NT2/D1 (cell line): Measurements from ENCODE around the gene LRRIQ3.

Source experiments
- DNase-seq: peaks from one replicate; pipeline ENCODE4 v3.0.0-alpha.2; 2011; ENCODE audit warnings: low read depth, low spot score
- H3K27me3 ChIP-seq: 2 replicates; pipeline ENCODE4 v1.6.0; 2011; ENCODE audit warnings: mild to moderate bottlenecking; ENCODE audit not compliant: insufficient read length, insufficient read depth
- H3K36me3 ChIP-seq: 2 replicates; pipeline ENCODE4 v1.6.1; 2011; ENCODE audit warnings: mild to moderate bottlenecking, low read length, mixed read lengths; ENCODE audit not compliant: insufficient read depth, insufficient read length
- H3K4me1 ChIP-seq: 2 replicates; pipeline ENCODE4 v1.5.1; 2011; ENCODE audit not compliant: insufficient read depth, insufficient read length
- H3K4me3 ChIP-seq: 2 replicates; pipeline ENCODE4 v1.5.1; 2011; ENCODE audit warnings: low read depth; ENCODE audit not compliant: insufficient read length
- H3K9ac ChIP-seq: 2 replicates; pipeline ENCODE4 v1.6.0; 2011; ENCODE audit warnings: low read depth; ENCODE audit not compliant: insufficient read length
- H3K9me3 ChIP-seq: 2 replicates; pipeline ENCODE4 v1.5.1; 2011; ENCODE audit warnings: mild to moderate bottlenecking, low read length; ENCODE audit not compliant: insufficient read depth
- SUZ12 ChIP-seq: IDR thresholded peaks from 2 replicates; pipeline ENCODE4 v1.6.1; 2011; ENCODE audit not compliant: insufficient read length, insufficient read depth; ENCODE audit errors: extremely low read depth
- YY1 ChIP-seq: IDR thresholded peaks from 2 replicates; pipeline ENCODE4 v1.6.1; 2011; ENCODE audit not compliant: insufficient read length, insufficient read depth
- ZNF274 ChIP-seq: IDR thresholded peaks from 2 replicates; pipeline ENCODE4 v1.6.1; 2011; ENCODE audit warnings: mild to moderate bottlenecking, low read depth, low read length

LRRIQ3 gene

DNA sequence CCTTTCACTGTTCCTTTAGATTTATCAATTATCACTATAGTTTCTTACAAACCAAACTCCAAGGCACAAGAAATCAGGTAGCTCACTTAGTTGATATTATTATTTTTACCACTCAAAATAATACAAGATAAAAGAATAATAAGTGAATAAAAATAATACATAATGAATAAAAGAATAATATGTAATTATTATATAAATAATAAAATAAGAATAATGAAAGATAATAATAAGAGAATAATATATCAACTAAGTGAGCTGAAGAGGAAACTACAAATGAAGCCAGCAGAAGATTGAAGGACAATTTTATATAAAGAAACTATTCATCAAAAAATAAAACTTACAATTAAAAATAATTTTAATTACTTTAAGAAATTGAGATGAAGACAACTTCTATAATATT, 90.6 kb downstream of the LRRIQ3 start:
- TF ChIP-seq YY1: no peak
- no peak for TF ChIP-seq ZNF274
- TF ChIP-seq SUZ12: no peak
- H3K4me3 ChIP-seq: no peak overlapping the region
- no peak overlapping the region for H3K9ac ChIP-seq
- no peaks in the 10 kb centered on the region for H3K36me3 ChIP-seq
- no peak for DNase-seq
- no peaks in the 10 kb centered on the region for H3K9me3 ChIP-seq
- H3K27me3 ChIP-seq: no peaks in the 10 kb centered on the region
- no peaks in the 10 kb centered on the region for H3K4me1 ChIP-seq

DNA sequence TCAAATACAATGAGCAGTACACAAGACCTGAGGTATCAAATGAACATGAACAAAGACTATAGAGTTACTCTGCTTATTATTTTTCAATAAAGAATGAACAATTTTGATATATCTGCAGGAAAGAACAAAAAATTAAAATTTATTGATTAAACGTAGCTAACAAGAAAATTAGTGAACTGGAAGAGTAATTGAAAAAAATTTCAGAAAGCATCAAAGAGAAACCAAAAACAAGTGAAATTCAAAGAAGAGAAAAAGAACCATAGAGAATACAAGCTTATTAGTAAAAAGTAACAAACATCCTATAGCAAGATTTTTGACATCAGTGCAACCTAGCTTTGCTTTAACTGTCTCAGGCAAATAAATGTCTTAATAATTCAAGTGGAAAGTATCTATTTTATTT, 106.6 kb downstream of the LRRIQ3 start:
- 0 out of 2 replicates have a peak, but pooled peaks cover 9% of the 10 kb centered on the region for H3K9me3 ChIP-seq
- H3K4me1 ChIP-seq: no peaks in the 10 kb centered on the region
- no peaks in the 10 kb centered on the region for H3K27me3 ChIP-seq
- H3K9ac ChIP-seq: no peak overlapping the region
- no peak overlapping the region for H3K4me3 ChIP-seq
- TF ChIP-seq SUZ12 (no peak), ZNF274 (no peak), YY1 (no peak)
- DNase-seq: no peak
- H3K36me3 ChIP-seq: no peaks in the 10 kb centered on the region

DNA sequence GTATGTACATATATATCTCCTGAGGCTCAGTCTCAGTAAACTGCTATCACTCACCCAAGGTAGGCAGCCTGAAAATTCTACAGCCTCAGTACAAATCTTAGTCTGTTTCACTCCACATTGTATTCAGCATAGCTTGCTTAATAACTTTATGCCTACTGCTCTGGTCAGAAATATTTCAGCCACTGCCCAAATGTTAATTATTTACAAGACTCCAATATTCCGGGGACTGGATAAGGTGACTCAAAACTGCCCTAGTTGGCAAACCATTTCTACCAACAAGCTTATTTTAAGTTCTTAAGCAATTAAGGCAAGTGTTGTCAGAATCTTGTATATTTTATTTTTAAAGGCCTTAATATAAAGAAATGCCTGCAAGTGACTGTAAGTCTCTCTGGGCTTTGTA, 114.8 kb downstream of the LRRIQ3 start:
- no peaks in the 10 kb centered on the region for H3K9me3 ChIP-seq
- no peaks in the 10 kb centered on the region for H3K4me1 ChIP-seq
- no peak overlapping the region for H3K9ac ChIP-seq
- no peak for DNase-seq
- H3K4me3 ChIP-seq: no peak overlapping the region
- no peaks in the 10 kb centered on the region for H3K36me3 ChIP-seq
- H3K27me3 ChIP-seq: no peaks in the 10 kb centered on the region
- no peak for TF ChIP-seq SUZ12
- TF ChIP-seq ZNF274: no peak
- TF ChIP-seq YY1: no peak

GRCh38 chr1:74065081-74065480, 132.9 kb downstream of the LRRIQ3 start:
- Histone ChIP-seq H3K36me3 (no peaks in the 10 kb centered on the region), H3K4me3 (no peak overlapping the region), H3K27me3 (no peaks in the 10 kb centered on the region), H3K9ac (no peak overlapping the region), H3K9me3 (no peaks in the 10 kb centered on the region), H3K4me1 (no peaks in the 10 kb centered on the region)
- TF ChIP-seq YY1 (no peak), ZNF274 (no peak), SUZ12 (no peak)
- DNase-seq: no peak

DNA sequence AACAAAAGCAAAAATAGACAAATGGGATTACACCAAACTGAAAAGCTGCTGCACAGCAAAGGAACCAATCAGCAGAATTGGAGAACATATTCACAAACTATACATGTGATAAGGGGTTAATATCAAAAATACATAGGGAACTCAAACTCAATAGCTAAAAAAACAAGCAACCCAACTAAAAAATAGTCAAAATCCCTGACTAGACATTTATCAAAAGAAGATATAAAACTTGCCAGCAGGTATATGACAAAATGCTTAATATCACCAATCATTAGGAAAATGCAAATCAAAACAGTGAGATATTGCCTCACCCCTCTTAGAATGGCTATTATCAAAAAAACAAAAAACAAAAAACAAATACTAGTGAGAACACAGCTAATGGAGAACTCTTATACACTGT, 140.3 kb downstream of the LRRIQ3 start:
- no peak overlapping the region for H3K9ac ChIP-seq
- DNase-seq: no peak
- no peak overlapping the region for H3K4me3 ChIP-seq
- no peaks in the 10 kb centered on the region for H3K9me3 ChIP-seq
- no peaks in the 10 kb centered on the region for H3K36me3 ChIP-seq
- TF ChIP-seq SUZ12: no peak
- no peak for TF ChIP-seq YY1
- TF ChIP-seq ZNF274: no peak
- H3K27me3 ChIP-seq: no peaks in the 10 kb centered on the region
- no peaks in the 10 kb centered on the region for H3K4me1 ChIP-seq

GRCh38 chr1:74053407-74053806, 144.6 kb downstream of the LRRIQ3 start:
- TF ChIP-seq SUZ12: no peak
- no peak for TF ChIP-seq YY1
- no peak for DNase-seq
- no peak overlapping the region for H3K9ac ChIP-seq
- no peaks in the 10 kb centered on the region for H3K36me3 ChIP-seq
- H3K9me3 ChIP-seq: no peaks in the 10 kb centered on the region
- no peak overlapping the region for H3K4me3 ChIP-seq
- H3K27me3 ChIP-seq: no peaks in the 10 kb centered on the region
- H3K4me1 ChIP-seq: no peaks in the 10 kb centered on the region

- no peaks in the 10 kb centered on the region for H3K4me1 ChIP-seq
- no peaks in the 10 kb centered on the region for H3K27me3 ChIP-seq
- H3K36me3 ChIP-seq: no peaks in the 10 kb centered on the region
- no peak for TF ChIP-seq SUZ12
- TF ChIP-seq ZNF274: no peak
- TF ChIP-seq YY1: no peak
- H3K9me3 ChIP-seq: no peaks in the 10 kb centered on the region
- H3K9ac ChIP-seq: no peak overlapping the region
- no peak overlapping the region for H3K4me3 ChIP-seq
- no peak for DNase-seq
Observed at GRCh38 chr1:74050386-74050785, 147.6 kb downstream of the LRRIQ3 start.

DNA sequence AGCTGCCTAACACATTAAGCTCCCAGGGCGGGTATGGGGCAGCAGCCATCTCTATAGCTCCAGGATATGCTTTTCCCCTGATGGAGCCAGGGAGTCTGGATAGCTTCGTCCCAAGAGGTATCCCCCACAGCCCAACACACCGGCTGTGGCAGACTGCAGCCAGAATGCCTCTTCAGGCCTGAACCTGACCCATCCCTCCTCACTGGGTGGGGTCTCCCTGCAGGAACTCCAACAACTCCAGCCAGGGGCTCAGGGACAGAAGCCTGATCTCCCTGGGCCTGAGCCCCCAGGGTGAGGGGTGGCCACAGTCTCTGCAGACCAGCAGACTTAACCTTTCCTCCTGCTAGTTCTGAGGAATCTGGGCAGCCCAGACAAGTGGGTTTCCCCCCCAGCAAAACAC, 159.9 kb downstream of the LRRIQ3 start:
- H3K4me1 ChIP-seq: no peaks in the 10 kb centered on the region
- DNase-seq: no peak
- no peak for TF ChIP-seq ZNF274
- no peak for TF ChIP-seq SUZ12
- TF ChIP-seq YY1: no peak

More for the DNA sequence above, 159.9 kb downstream of the LRRIQ3 start:
- no peaks in the 10 kb centered on the region for H3K27me3 ChIP-seq
- no peak overlapping the region for H3K9ac ChIP-seq
- H3K4me3 ChIP-seq: no peak overlapping the region
- no peaks in the 10 kb centered on the region for H3K9me3 ChIP-seq
- no peaks in the 10 kb centered on the region for H3K36me3 ChIP-seq
